Erythroblast (primary cell): Measurements from ENCODE around the gene GABRG3.

Experiments
- GATA1 ChIP-seq: IDR thresholded peaks from 2 replicates; pipeline ENCODE4 v1.6.1; 2011; ENCODE audit warnings: low read depth, mild to moderate bottlenecking, control low read depth, low read length, moderate library complexity
- POLR2A ChIP-seq: IDR thresholded peaks from 2 replicates; pipeline ENCODE4 v1.6.1; 2011; ENCODE audit warnings: mild to moderate bottlenecking, low read length

DNA sequence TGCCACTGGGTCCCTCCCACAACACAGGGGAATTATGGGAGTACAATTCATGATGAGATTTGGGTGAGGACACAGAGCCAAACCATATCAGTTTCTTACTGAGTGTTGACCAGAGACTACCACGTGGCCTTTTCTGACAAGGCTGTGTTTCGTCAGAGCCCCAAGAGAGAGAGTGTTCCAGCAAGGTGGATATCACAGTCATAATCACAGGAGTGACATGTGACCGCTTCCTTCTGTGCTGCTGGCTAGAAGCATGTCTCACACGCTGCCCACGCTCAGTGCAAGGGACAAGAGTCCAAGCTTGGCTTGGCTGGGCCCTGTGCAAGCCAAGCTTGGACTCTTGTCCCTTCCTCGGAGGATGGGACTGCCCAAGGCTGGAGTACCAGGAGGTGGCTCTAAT, 103.2 kb downstream of the GABRG3 start:
- TF ChIP-seq POLR2A: no peak
- TF ChIP-seq GATA1: no peak
